Uterus (tissue), 2 donors: ENCODE data around the gene CBFA2T3.

Source experiments
- CTCF ChIP-seq, 4 experiments: fragments of 200-600 bp in 2 of 4; fragments of 450-650 bp in 2 of 4; sonication (generic) in 2 of 4; IDR thresholded peaks; one replicate each; pipeline ENCODE4 v1.5.1; 2016 to 2019; ENCODE audit warnings: antibody characterized with exemption in 4 of 4, mild to moderate bottlenecking in 2 of 4, moderate library complexity in 1 of 4
- POLR2A ChIP-seq, 2 donors: fragments of 450-650 bp; IDR thresholded peaks; one replicate each; pipeline ENCODE4 v1.6.1; 2016; ENCODE audit warnings: antibody characterized with exemption in 2 of 2, mild to moderate bottlenecking in 1 of 2, moderate library complexity in 1 of 2

GRCh38 chr16:88927661-88928060, 49.3 kb downstream of the CBFA2T3 start:
- TF ChIP-seq CTCF (IDR thresholded peaks at IDR 0.05) = no peak
- TF ChIP-seq POLR2A (IDR thresholded peaks at IDR 0.05) = no peak
